Liver (tissue), 9 donors: ENCODE data around the gene PEBP1. TPM values are rescaled to one million over a fixed set of nuclear protein-coding genes. Genes with fewer than 3 reads are reported as not detected.

Experiments
- DNase-seq: peaks from one replicate; pipeline ENCODE4 v3.0.0-alpha.2; 2017; ENCODE audit warnings: low spot score
- H3K27ac ChIP-seq, 2 donors: one replicate each; pipeline ENCODE4 v1.7.0; 2013; ENCODE audit warnings: inconsistent platforms in 2 of 2, low read length in 2 of 2, control low read depth in 1 of 2, low read depth in 1 of 2, mild to moderate bottlenecking in 1 of 2
- H3K27me3 ChIP-seq, 4 donors: one replicate each; pipeline versions ENCODE4 v1.6.1 to v1.7.0; 2013; ENCODE audit warnings: low read length in 3 of 4, inconsistent platforms in 1 of 4, mild to moderate bottlenecking in 1 of 4, moderate library complexity in 1 of 4; ENCODE audit not compliant: control insufficient read depth in 4 of 4, insufficient read depth in 4 of 4
- H3K36me3 ChIP-seq, 4 donors: one replicate each; pipeline versions ENCODE4 v1.6.1 to v1.7.0; 2013; ENCODE audit warnings: low read length in 3 of 4, mild to moderate bottlenecking in 3 of 4, low read depth in 1 of 4, moderate library complexity in 1 of 4; ENCODE audit not compliant: control insufficient read depth in 4 of 4, insufficient read depth in 3 of 4
- H3K4me1 ChIP-seq, 4 donors: one replicate each; pipeline versions ENCODE4 v1.6.1 to v1.7.0; 2013; ENCODE audit warnings: low read length in 3 of 4, mild to moderate bottlenecking in 3 of 4, moderate library complexity in 1 of 4; ENCODE audit not compliant: control insufficient read depth in 4 of 4, insufficient read depth in 4 of 4
- H3K4me3 ChIP-seq, 3 donors: one replicate each; pipeline versions ENCODE4 v1.6.1 to v1.7.0; 2013; ENCODE audit warnings: low read length in 3 of 3, control low read depth in 1 of 3, low read depth in 1 of 3, mild to moderate bottlenecking in 1 of 3
- H3K9ac ChIP-seq, 2 donors: one replicate each; pipeline ENCODE4 v1.7.0; 2013; ENCODE audit warnings: low read length in 2 of 2, mild to moderate bottlenecking in 2 of 2, moderate library complexity in 2 of 2, control low read depth in 1 of 2, low read depth in 1 of 2
- H3K9me3 ChIP-seq, 4 donors: one replicate each; pipeline versions ENCODE4 v1.6.1 to v1.7.0; 2013; ENCODE audit warnings: low read length in 3 of 4; ENCODE audit not compliant: control insufficient read depth in 4 of 4
- EGR1 ChIP-seq, 2 donors: IDR thresholded peaks; 2 replicates each; pipeline ENCODE4 v1.6.1; 2016 to 2018; ENCODE audit warnings: antibody characterized with exemption in 2 of 2, low read depth in 2 of 2
- FOXA1 ChIP-seq: IDR thresholded peaks from 2 replicates; pipeline ENCODE4 v1.6.1; 2016; ENCODE audit warnings: antibody characterized with exemption
- FOXA2 ChIP-seq: IDR thresholded peaks from 2 replicates; pipeline ENCODE4 v1.6.1; 2016; ENCODE audit warnings: antibody characterized with exemption
- GABPA ChIP-seq, 2 donors: IDR thresholded peaks in 1 of 2; conservative IDR thresholded peaks in 1 of 2; 2 replicates each; pipeline ENCODE4 v1.6.1; 2016; ENCODE audit warnings: antibody characterized with exemption in 2 of 2, mild to moderate bottlenecking in 1 of 2, moderate library complexity in 1 of 2
- HNF4A ChIP-seq, 2 donors: conservative IDR thresholded peaks; 2 replicates each; pipeline ENCODE4 v1.6.1; 2016; ENCODE audit warnings: antibody characterized with exemption in 2 of 2, mild to moderate bottlenecking in 2 of 2
- HNF4G ChIP-seq: IDR thresholded peaks from 2 replicates; pipeline ENCODE4 v1.6.1; 2016; ENCODE audit warnings: antibody characterized with exemption
- JUND ChIP-seq, 2 donors: IDR thresholded peaks; 2 replicates each; pipeline ENCODE4 v1.6.1; 2016; ENCODE audit warnings: antibody characterized with exemption in 2 of 2
- NR2F2 ChIP-seq: IDR thresholded peaks from 2 replicates; pipeline ENCODE4 v1.6.1; 2016; ENCODE audit warnings: antibody characterized with exemption
- RAD21 ChIP-seq, 2 donors: IDR thresholded peaks; 2 replicates each; pipeline ENCODE4 v1.6.1; 2016; ENCODE audit warnings: antibody characterized with exemption in 2 of 2, mild to moderate bottlenecking in 2 of 2
- RXRA ChIP-seq, 2 donors: IDR thresholded peaks; 2 replicates each; pipeline ENCODE4 v1.6.1; 2017 to 2018; ENCODE audit warnings: antibody characterized with exemption in 2 of 2, mild to moderate bottlenecking in 1 of 2
- SP1 ChIP-seq: IDR thresholded peaks from 2 replicates; pipeline ENCODE4 v1.6.1; 2018; ENCODE audit warnings: antibody characterized with exemption, mild to moderate bottlenecking
- TAF1 ChIP-seq: conservative IDR thresholded peaks from 2 replicates; pipeline ENCODE4 v1.6.1; 2016; ENCODE audit warnings: antibody characterized with exemption, mild to moderate bottlenecking
- YY1 ChIP-seq: IDR thresholded peaks from 2 replicates; pipeline ENCODE4 v1.6.1; 2016; ENCODE audit warnings: antibody characterized with exemption, mild to moderate bottlenecking
- WGBS: extraction: QIAGEN DNeasy Blood & Tissue Kit; methylation state at CpG from one replicate; pipeline ENCODE4 v1.1.7; 2013; 5-methylcytosine and 5-hydroxymethylcytosine counted together
- polyA plus RNA-seq, 2 donors: library from polyadenylated mRNA; stranded (reverse) in 1 of 2; unstranded in 1 of 2; fragments of 200-250 nt in 1 of 2; fragments of >200 nt in 1 of 2; fragmentation: Nextera tagmentation in 1 of 2; extraction: Ambion mirVana in 1 of 2; gene quantifications; one replicate each; pipeline versions ENCODE4 v1.2.1 to v1.2.3, GENCODE V29; 2013 to 2015
- total RNA-seq, 2 donors: library from RNA; depleted of rRNA; stranded (reverse); fragments of >200 nt; gene quantifications; one replicate each; pipeline ENCODE4 v1.2.3, GENCODE V29; 2014
- TF ChIP-seq, protein P1 (sequence below): IDR thresholded peaks from 2 replicates; pipeline ENCODE4 v1.6.1; 2016; ENCODE audit warnings: antibody characterized with exemption
- TF ChIP-seq, protein P2 (sequence below): fragments of 150-350 bp; IDR thresholded peaks from 2 replicates; pipeline ENCODE4 v1.5.1; 2017; ENCODE audit warnings: improper control_type of control experiment, low read depth, low read length; ENCODE audit not compliant: missing input control
- TF ChIP-seq, protein P3 (sequence below): IDR thresholded peaks from 2 replicates; pipeline ENCODE4 v1.6.1; 2016; ENCODE audit warnings: antibody characterized with exemption
- TF ChIP-seq, protein P4 (sequence below): IDR thresholded peaks from 2 replicates; pipeline ENCODE4 v1.6.1; 2016; ENCODE audit warnings: antibody characterized with exemption
- TF ChIP-seq, protein P5 (sequence below): IDR thresholded peaks from 2 replicates; pipeline ENCODE4 v1.6.1; 2016; ENCODE audit warnings: antibody characterized with exemption, mild to moderate bottlenecking
- donor health status: healthy.
- donor health status: healthy.
- donor health status: healthy.
- donor health status: healthy.
- donor health status: healthy.

Gene PEBP1
- total and polyA plus RNA-seq, 4 donors: 478 to 1,937 (median 635) TPM

DNA sequence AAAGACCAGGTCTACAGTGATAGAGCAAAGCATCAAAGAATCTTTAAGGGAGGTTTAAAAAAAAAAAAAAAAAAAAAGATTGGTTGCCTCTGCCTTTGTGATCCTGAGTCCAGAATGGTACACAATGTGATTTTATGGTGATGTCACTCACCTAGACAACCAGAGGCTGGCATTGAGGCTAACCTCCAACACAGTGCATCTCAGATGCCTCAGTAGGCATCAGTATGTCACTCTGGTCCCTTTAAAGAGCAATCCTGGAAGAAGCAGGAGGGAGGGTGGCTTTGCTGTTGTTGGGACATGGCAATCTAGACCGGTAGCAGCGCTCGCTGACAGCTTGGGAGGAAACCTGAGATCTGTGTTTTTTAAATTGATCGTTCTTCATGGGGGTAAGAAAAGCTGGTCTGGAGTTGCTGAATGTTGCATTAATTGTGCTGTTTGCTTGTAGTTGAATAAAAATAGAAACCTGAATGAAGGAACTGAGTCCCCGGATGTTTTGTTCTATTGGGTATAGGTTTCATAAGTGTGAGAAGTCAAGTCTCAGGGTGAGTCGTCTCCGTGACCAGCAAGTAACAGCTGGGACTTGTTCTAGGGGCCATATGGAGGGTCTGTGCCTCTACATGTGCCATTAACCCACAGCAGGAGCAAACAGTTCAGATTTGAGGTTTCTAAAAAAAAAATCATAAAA lies 9.3 kb downstream of the PEBP1 start:
- Histone ChIP-seq H3K9ac (no peak overlapping the region), H3K4me3 (no peak overlapping the region), H3K27me3 (no peaks in the 10 kb centered on the region), H3K36me3 (peaks cover 13 to 50% (median 36%) of the 10 kb centered on the region in 4 donors), H3K4me1 (peaks cover 7 to 36% (median 17%) of the 10 kb centered on the region in 4 donors), H3K27ac (no peak overlapping the region), H3K9me3 (no peaks in the 10 kb centered on the region)
- 89% methylated on average over 7 of the region's 7 CpGs for WGBS
- DNase-seq: no peak
- TF ChIP-seq, protein P1, sequence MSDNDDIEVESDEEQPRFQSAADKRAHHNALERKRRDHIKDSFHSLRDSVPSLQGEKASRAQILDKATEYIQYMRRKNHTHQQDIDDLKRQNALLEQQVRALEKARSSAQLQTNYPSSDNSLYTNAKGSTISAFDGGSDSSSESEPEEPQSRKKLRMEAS: no peak
- no peak for TF ChIP-seq EGR1 (IDR thresholded peaks at IDR 0.05; ENCODE audit: low read depth in 2 of 2)
- TF ChIP-seq, protein P2, sequence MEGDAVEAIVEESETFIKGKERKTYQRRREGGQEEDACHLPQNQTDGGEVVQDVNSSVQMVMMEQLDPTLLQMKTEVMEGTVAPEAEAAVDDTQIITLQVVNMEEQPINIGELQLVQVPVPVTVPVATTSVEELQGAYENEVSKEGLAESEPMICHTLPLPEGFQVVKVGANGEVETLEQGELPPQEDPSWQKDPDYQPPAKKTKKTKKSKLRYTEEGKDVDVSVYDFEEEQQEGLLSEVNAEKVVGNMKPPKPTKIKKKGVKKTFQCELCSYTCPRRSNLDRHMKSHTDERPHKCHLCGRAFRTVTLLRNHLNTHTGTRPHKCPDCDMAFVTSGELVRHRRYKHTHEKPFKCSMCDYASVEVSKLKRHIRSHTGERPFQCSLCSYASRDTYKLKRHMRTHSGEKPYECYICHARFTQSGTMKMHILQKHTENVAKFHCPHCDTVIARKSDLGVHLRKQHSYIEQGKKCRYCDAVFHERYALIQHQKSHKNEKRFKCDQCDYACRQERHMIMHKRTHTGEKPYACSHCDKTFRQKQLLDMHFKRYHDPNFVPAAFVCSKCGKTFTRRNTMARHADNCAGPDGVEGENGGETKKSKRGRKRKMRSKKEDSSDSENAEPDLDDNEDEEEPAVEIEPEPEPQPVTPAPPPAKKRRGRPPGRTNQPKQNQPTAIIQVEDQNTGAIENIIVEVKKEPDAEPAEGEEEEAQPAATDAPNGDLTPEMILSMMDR: no peak
- no peak for TF ChIP-seq RAD21 (IDR thresholded peaks at IDR 0.05)
- no peak for TF ChIP-seq TAF1
- TF ChIP-seq FOXA1: no peak
- no peak for TF ChIP-seq HNF4G
- no peak for TF ChIP-seq NR2F2
- no peak for TF ChIP-seq RXRA (IDR thresholded peaks at IDR 0.05)
- TF ChIP-seq SP1: no peak
- no peak for TF ChIP-seq YY1
- TF ChIP-seq, protein P3, sequence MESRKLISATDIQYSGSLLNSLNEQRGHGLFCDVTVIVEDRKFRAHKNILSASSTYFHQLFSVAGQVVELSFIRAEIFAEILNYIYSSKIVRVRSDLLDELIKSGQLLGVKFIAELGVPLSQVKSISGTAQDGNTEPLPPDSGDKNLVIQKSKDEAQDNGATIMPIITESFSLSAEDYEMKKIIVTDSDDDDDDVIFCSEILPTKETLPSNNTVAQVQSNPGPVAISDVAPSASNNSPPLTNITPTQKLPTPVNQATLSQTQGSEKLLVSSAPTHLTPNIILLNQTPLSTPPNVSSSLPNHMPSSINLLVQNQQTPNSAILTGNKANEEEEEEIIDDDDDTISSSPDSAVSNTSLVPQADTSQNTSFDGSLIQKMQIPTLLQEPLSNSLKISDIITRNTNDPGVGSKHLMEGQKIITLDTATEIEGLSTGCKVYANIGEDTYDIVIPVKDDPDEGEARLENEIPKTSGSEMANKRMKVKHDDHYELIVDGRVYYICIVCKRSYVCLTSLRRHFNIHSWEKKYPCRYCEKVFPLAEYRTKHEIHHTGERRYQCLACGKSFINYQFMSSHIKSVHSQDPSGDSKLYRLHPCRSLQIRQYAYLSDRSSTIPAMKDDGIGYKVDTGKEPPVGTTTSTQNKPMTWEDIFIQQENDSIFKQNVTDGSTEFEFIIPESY: no peak
- no peak for TF ChIP-seq HNF4A (conservative IDR thresholded peaks at IDR 0.05)
- TF ChIP-seq FOXA2: no peak
- TF ChIP-seq, protein P4, sequence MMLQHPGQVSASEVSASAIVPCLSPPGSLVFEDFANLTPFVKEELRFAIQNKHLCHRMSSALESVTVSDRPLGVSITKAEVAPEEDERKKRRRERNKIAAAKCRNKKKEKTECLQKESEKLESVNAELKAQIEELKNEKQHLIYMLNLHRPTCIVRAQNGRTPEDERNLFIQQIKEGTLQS: no peak

DNA sequence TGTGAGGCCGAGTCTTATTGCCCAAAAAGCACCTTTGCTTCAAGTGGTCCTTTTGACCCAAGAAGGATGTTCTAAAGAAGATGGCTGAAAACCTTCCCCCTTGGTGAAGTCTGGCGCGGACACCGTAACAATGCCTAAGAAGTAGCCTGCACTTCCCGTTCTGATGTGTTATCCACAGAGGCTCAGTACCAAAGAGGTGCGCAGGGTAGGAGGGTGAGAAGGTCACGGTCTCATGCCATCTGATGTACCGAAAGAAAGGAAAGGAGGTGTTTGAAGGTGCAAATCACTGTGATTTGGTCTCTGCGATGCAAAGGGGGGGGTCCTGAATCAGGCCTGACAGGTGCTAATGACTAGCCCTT lies 9.9 kb downstream of the PEBP1 start:
- DNase-seq: no peak
- no peak overlapping the region for H3K9ac ChIP-seq
- WGBS: 89% methylated on average over 9 of the region's 9 CpGs
- no peak overlapping the region for H3K4me3 ChIP-seq
- H3K36me3 ChIP-seq: peaks cover 12 to 47% (median 33%) of the 10 kb centered on the region in 4 donors
- H3K4me1 ChIP-seq: peaks cover 7 to 36% (median 17%) of the 10 kb centered on the region in 4 donors
- H3K27me3 ChIP-seq: no peaks in the 10 kb centered on the region
- no peak overlapping the region for H3K27ac ChIP-seq
- no peaks in the 10 kb centered on the region for H3K9me3 ChIP-seq
- no peak for TF ChIP-seq YY1
- no peak for TF ChIP-seq TAF1
- TF ChIP-seq, protein P5, sequence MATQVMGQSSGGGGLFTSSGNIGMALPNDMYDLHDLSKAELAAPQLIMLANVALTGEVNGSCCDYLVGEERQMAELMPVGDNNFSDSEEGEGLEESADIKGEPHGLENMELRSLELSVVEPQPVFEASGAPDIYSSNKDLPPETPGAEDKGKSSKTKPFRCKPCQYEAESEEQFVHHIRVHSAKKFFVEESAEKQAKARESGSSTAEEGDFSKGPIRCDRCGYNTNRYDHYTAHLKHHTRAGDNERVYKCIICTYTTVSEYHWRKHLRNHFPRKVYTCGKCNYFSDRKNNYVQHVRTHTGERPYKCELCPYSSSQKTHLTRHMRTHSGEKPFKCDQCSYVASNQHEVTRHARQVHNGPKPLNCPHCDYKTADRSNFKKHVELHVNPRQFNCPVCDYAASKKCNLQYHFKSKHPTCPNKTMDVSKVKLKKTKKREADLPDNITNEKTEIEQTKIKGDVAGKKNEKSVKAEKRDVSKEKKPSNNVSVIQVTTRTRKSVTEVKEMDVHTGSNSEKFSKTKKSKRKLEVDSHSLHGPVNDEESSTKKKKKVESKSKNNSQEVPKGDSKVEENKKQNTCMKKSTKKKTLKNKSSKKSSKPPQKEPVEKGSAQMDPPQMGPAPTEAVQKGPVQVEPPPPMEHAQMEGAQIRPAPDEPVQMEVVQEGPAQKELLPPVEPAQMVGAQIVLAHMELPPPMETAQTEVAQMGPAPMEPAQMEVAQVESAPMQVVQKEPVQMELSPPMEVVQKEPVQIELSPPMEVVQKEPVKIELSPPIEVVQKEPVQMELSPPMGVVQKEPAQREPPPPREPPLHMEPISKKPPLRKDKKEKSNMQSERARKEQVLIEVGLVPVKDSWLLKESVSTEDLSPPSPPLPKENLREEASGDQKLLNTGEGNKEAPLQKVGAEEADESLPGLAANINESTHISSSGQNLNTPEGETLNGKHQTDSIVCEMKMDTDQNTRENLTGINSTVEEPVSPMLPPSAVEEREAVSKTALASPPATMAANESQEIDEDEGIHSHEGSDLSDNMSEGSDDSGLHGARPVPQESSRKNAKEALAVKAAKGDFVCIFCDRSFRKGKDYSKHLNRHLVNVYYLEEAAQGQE: no peak
- TF ChIP-seq SP1: no peak
- TF ChIP-seq HNF4A (conservative IDR thresholded peaks at IDR 0.05): no peak
- no peak for TF ChIP-seq GABPA (IDR thresholded peaks at IDR 0.05 in 1 of 2, conservative IDR thresholded peaks at IDR 0.05 in 1 of 2)
- TF ChIP-seq EGR1 (IDR thresholded peaks at IDR 0.05; ENCODE audit: low read depth in 2 of 2): no peak
- no peak for TF ChIP-seq HNF4G
- no peak for TF ChIP-seq FOXA1
- no peak for TF ChIP-seq JUND (IDR thresholded peaks at IDR 0.05)
- TF ChIP-seq, protein P2: no peak
- TF ChIP-seq NR2F2: no peak
- TF ChIP-seq, protein P1: no peak
- TF ChIP-seq RAD21 (IDR thresholded peaks at IDR 0.05): no peak
- TF ChIP-seq, protein P4: no peak
